GM21723 (cell line): ENCODE measurements around the gene SMAGP.
"Not testable (repeated sequence)": the region's sequence is repeated elsewhere in the genome, so short reads cannot be mapped to it uniquely, and the experiment has no call there.

Experiments used
- ATAC-seq: cut with Tn5 transposase; IDR thresholded peaks from one replicate; pipeline ENCODE4 v1.9.1; 2021; ENCODE audit warnings: mild to moderate bottlenecking, moderate library complexity; ENCODE audit not compliant: unreplicated experiment

The SMAGP gene

DNA sequence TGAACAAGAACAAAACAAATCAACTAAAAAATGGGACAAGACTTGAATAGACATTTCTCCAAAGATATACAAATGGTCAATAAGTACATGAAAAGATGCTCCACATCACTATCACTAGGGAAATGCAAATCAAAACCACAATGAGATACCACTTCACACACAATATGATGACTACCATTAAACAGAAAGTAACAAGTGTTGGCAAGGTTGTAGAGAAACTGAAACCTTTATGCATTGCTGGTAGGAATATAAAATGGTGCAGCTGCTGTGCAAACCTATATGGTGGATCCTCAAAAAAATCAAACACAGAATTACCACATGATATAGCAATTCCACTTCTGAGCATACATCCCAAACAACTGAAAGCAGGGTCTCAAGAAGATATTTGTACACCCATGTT lies 5.2 kb downstream of the SMAGP start:
- peak; percentile 39 for ATAC-seq

- ATAC-seq = no peak
Observed at GRCh38 chr12:51264297-51264696, 5.9 kb downstream of the SMAGP start.

DNA sequence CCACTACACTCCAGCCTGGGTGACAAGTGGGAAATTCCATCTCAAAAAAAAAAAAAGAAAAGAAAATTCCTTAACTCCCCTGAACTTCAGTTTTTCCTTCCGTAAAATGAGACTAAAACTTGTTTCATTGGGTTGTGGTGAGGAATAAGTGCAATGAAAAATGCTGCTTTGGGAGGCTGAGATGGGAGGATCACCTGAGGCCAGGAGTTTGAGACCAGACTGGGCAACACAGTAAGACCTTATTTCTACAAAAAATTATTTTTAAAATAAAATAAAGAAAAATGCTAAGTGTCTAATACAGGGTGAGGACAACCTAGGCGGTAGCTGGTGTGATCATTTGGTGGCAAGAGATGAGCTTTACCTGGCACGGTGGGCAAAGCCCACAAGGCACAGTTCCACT lies 6.9 kb downstream of the SMAGP start:
- no peak for ATAC-seq

GRCh38 chr12:51262758-51263177 lies 7.4 kb downstream of the SMAGP start:
- no peak for ATAC-seq

GRCh38 chr12:51259600-51259999 lies 10.6 kb downstream of the SMAGP start:
- not testable (repeated sequence) for ATAC-seq

DNA sequence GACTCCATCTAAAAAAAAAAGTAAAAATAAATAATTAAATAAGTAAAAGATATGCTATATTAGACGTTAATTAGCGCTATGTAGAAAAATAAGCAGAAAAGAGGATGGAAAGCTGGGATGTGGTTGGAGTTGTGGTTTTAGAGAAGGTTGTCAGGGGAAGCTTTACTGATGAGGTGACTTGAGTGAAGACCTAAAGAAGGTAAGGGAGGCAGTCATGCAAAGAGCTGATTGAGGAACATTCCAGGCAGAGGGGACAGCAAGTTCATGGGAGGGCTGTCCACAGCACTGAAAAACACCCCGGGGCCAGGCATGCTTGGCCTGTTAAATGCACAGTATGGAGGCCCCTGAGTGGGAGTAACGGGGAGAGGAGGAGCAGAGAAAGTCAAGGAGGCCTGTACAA lies 15.7 kb downstream of the SMAGP start:
- ATAC-seq = no peak

DNA sequence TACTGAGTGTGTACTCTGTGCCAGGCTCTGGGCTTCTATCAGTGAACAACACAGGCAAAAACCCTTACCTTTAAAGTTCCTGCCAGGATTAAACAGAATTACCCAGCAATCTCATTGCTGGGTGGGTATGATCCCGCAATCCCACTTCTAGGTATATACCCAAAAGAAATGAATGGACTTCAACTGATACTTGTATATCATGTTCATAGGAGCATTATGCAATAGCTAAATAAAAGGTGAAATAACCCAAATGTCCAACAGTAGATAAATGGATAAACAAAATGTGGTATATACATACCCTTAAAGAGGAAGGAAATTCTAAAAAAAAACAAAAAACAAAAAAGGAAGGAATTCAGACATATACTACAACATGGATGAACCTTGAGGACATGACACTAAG lies 16.9 kb downstream of the SMAGP start:
- no peak for ATAC-seq

- no peak for ATAC-seq
Observed at GRCh38 chr12:51247523-51248206, 22.6 kb downstream of the SMAGP start.

- no peak for ATAC-seq
Observed at GRCh38 chr12:51246254-51246853, 23.9 kb downstream of the SMAGP start.

DNA sequence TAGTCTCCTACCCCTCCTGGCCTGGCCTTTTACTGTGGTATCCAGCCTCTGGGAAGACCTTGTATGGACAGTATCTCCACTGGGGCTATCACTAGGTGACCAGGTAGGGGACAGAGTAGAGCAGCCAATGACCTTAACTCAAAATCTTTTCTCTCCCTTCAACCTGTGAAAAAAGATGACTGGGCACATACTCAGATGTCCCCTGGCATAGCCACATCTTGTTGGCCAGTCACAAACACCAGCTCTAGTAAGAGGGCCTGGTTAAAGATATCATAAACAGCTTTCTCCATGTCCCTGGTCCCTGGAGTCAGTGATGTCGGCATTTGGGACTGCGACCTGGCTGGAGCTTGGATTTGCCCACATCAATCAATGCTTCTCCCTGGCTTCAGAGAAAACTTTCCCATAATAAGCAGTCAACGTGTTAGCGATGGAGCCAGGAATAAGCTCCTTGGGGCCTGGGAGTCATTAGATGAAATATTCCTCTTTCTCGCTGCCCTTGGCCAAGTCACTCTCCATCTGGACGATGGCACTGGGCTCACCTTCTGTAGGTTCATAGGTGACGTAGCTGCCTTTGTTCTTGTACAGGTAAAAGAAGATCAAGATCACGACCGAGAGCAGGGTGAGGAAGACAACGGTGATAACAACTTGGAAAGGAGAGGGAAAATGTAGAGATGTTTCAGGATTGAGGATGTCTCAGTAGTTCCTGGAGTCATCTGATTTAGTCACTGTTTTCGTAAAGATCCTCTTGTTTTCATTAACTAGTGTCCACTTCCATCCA lies 24.6 kb downstream of the SMAGP start:
- no peak for ATAC-seq

DNA sequence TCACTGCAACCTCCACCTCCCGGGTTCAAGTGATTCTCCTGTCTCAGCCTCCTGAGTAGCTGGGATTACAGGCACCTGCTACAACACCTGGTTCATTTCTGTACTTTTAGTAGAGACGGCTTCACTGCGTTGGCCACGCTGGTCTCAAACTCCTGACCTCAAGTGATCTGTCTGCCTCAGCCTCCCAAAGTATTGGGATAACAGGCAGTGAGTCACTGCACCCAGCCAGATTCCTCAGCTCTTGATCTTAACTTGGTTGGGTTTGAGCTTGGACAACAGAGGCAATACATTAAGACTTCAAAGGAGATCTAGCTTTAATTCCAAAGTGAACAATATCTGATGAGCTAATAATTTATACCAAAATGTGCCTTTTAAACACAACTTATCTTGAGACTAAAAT lies 25.9 kb downstream of the SMAGP start:
- ATAC-seq = no peak

- ATAC-seq = no peak
Observed at GRCh38 chr12:51242876-51243275, 27.3 kb downstream of the SMAGP start.

DNA sequence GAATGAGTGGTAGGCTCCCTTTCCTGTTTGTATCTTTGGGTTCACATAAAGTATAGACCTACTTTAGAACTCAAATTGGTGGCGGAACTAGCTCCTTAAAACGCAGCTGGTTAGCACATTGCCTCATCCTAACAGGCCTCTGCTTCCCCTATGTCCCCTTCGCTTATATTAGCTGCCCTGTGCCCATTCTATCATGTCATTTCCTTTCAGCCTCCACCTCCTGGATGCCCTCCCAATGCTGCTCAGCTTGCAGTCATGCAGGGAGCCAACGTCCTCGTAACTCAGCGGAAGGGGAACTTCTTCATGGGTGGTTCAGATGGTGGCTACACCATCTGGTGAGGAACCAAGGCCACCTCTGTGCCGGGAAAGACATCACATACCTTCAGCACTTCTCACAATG lies 28.1 kb downstream of the SMAGP start:
- no peak for ATAC-seq

DNA sequence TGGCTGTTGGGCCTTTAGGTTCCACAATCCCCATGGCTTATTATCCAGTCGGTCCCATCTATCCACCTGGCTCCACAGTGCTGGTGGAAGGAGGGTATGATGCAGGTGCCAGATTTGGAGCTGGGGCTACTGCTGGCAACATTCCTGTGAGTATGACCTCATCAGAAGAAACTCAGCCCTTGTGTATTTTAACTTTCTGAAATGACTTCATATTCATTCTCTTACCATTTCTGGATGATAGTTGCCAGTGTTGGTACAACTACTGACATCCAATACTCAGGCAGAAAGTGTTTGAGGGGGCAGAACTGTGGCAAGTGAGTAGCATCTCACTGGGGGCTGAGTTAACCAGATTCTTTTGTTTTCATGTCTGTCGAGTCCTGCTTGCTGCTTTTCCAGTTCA lies 29.2 kb downstream of the SMAGP start:
- no peak for ATAC-seq

GRCh38 chr12:51238510-51239334 lies 31.5 kb downstream of the SMAGP start, which contains the start of gene DAZAP2:
Gene DAZAP2 (plus strand): TSS chr12:51238826. CDS start chr12:51238908, 82 bp downstream.
- peak; percentile 91 for ATAC-seq

- peak; percentile 13 for ATAC-seq
Observed at GRCh38 chr12:51238037-51238509, 32.1 kb downstream of the SMAGP start.

- no peak for ATAC-seq
Observed at GRCh38 chr12:51234530-51234929, 35.7 kb downstream of the SMAGP start.

DNA sequence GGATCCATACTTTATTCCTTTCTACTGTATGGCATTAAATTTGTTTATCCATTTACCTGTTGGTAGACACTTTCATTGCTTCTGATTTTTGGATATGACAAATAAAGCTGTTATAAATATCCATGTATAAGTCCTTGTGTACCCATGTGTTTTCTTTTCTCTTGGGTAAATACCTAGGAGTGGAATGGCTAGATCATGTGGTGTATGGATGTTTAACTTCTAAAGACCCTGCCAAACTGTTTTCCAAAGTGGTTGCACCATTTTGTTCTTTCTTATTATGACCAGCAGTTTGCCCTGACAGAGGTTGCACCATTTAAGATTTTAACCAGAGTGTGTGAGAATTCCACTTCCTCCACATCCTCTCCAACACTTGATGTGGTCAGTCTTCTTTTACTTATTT lies 37.6 kb downstream of the SMAGP start:
- ATAC-seq = no peak

GRCh38 chr12:51229116-51229809 lies 41.0 kb downstream of the SMAGP start:
- no peak for ATAC-seq

DNA sequence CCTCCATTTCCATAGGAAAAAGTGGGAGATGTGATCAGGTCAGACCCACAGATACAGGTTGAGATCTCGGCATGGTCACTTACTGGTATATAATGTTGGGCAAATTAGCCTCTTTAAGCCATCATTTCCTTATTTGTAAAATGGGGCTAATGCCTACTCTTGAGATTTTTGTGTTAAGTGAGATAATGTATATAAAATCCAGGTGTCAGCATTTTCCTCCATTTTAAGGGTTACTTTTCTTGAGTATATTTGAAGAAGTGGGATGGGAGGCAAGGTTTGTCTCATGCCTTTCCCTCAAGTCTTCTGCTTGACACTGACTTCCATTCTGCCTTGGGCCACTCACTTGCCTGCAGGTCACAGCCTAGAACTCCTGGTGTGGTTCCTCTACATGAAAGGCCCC lies 42.3 kb downstream of the SMAGP start:
- ATAC-seq = no peak
